C4-2B (cell line): ENCODE data around the gene ZNF169.

Experiments
- CTCF ChIP-seq: fragments of 450-650 bp; conservative IDR thresholded peaks from 2 replicates; pipeline ENCODE4 v1.5.1; 2017; ENCODE audit warnings: mild to moderate bottlenecking
- ZFX ChIP-seq: fragments of 450-650 bp; IDR thresholded peaks from 2 replicates; pipeline ENCODE4 v1.6.1; 2017

- no peak for TF ChIP-seq CTCF
- TF ChIP-seq ZFX, result no peak
These were observed 43.3 kb downstream of the ZNF169 start for GRCh38 chr9:94302426-94302825.
